GM19468 (cell line): Measurements from ENCODE around the gene PRDM16.

Experiments
- ATAC-seq: cut with Tn5 transposase; IDR thresholded peaks from one replicate; pipeline ENCODE4 v1.9.1; 2021; ENCODE audit warnings: mild to moderate bottlenecking, moderate library complexity, moderate number of reproducible peaks; ENCODE audit not compliant: unreplicated experiment; ENCODE audit errors: extremely low read depth

Gene PRDM16

DNA sequence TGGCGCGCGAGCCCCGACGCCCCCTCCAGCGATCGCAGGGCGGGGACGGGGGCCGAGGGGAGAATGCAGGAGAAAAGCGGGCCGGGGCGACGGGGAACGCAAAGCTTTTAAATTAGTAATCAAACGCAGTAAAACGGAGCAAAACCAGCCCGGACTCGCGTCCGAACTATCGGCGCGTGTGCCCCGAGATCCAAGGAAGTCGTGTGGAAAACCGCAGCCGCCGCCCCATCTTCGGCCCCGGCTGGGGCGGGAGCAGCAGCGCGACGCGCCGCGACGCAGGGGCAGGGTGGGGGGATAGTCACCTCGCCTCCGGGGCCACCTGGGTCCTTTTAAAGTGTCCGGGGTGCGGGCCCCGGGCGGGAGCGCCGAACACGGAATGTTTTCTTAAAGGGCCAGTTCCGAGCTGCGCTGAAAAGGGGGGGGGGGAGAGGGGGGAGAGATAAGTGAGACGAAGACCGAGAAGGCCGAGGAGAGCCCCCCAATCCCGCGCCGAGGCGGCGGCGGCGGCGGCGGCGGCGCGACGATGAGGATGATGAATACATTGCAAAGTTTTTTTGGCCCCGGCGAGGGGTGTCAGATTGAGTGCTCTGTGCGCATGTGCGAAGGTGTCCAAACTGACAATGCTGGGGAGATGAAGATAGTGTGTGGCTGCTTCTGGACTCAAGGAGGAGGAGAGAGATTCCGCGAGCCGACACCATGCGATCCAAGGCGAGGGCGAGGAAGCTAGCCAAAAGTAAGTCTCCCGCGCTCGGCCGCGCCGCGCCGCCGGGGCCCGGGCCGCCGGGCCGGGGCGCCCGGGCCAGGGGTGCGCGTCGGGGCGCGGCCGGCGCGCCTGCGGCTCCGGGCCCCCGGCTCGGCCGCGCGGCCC, at the start of gene PRDM16:
Gene PRDM16, plus strand, starts transcription at position 640 of the 868 bp plus-strand sequence. Its CDS starts 57 bp downstream, at position 697.
- no peak for ATAC-seq

DNA sequence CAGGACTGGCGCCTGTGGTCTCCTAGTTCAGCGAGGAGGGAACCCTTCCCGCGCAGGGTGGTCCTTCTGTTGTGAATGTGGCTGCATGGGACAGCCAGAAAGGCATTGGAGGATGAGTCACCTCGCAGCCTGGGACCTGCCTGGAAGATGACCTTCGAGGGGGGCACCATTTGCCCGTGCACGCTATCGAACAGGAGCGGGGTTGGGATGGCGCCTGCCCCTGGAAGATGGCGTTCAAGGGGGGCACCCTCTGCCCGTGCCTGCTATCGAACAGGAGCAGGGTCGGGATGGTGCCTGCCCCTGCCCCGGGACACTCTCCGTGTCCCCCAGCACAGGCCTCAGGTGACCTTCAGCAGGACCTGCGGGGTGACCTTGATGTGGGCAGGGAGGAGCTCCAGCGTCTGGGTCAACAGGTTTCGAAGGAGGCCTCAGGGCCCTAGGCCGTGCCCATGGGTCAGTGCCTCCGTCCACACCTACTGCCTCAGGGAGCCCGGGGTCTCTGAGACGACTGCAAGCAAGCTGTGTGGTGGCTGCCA, 49.4 kb upstream of the PRDM16 start:
- ATAC-seq: no peak

DNA sequence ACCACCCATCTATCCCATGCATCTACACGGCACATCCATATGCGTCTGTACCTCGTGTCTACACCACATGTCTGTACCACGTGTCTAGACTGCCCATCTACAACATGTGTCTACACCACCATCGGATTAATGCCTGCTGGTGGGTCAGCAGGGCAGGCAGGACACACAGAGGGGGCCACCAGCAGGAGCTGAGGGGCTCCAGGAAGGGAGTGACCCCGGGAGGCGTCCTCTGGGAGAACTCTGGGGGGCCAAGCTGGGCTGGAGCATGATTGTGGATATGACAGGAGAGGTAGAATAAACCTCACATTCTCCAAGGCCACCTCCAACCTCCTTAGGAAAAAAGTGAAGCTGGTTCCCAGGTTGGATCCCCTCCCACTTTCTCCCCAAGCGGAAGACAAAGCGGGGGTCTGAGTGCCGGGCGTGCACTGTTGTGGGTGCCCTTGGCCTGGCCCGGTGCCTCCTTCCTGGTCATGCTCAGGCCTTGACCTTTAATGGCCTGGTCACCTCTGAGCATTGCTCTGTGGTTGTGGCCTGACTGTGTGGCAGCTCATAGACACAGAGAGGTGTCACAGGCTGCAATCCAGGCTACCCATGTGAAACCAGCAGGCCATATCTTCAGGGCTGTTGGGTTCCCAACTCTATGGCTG, 48.6 kb upstream of the PRDM16 start:
- ATAC-seq: no peak

DNA sequence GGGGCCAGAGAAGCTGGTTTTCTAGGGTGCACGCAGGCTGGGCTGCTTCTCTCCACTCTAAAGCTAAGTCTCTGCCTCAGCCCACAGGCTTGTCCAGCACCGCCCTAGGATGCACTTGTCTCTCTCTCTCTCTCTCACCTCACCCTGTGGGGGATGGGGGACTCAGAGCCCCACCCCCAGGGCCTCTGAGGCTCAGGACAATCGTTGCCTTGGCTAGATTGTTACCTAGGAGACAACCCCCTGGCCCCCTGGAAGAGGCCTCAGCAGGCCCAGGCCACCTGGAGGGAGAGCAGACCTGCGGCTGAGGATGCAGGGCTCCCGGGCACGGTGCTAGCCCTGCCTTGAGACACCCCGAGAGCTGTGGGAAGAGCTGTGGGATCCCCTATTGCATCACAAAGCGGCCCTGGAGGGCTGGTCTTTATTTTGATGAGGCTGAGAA, 47.8 kb upstream of the PRDM16 start, which contains the start of gene ACTRT2:
Gene ACTRT2, plus strand, starts transcription at position 235 of the 439 bp plus-strand sequence. CDS start 220 bp downstream, outside the sequence.
- no peak for ATAC-seq

DNA sequence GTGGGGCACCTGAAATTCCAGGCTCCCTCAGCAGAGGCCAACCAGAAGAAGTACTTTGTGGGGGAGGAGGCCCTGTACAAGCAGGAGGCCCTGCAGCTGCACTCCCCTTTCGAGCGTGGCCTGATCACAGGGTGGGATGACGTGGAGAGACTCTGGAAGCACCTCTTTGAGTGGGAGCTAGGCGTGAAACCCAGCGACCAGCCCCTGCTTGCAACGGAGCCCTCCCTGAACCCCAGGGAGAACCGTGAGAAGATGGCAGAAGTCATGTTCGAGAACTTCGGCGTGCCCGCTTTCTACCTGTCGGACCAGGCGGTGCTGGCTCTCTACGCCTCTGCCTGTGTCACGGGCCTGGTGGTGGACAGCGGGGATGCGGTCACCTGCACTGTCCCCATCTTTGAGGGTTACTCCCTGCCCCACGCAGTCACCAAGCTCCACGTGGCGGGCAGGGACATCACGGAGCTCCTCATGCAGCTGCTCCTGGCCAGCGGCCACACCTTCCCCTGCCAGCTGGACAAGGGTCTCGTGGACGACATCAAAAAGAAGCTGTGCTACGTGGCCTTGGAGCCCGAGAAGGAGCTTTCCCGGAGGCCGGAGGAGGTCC, 47.1 kb upstream of the PRDM16 start:
- ATAC-seq: no peak

DNA sequence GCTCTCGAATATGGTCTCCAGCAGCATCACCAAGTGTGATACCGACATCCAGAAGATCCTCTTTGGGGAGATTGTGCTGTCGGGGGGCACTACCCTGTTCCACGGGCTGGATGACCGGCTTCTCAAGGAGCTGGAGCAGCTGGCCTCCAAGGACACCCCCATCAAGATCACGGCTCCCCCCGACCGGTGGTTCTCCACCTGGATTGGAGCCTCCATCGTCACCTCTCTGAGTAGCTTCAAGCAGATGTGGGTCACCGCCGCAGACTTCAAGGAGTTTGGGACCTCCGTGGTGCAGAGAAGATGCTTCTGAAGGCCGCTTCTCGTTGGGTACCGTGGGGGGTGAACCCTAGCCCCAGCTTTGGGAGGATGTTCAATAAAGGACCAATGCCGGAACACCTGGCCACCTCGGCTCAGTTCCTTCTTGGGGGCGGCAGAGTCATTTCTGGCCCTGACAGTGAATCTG, 46.5 kb upstream of the PRDM16 start:
- no peak for ATAC-seq

DNA sequence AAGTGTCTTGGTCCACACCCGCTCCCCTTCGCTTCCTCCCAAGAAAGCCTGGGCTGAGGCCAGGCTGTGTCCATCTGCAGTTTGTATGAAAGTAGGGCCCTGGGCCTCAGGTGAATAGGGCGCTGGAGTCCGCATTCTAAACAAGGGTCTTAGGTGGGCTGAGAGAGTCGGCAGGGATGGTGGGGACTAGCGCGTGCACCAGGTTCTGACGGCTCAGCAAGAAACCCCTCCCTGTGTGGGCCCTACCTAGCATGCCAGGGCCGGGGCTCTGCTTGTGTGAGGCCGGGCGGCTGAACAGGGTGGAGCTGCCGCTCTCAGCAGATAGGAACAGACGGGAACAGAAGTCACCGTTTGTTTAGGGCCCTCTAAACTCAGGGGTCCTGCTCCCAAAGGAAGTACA, 46.0 kb upstream of the PRDM16 start:
- no peak for ATAC-seq

DNA sequence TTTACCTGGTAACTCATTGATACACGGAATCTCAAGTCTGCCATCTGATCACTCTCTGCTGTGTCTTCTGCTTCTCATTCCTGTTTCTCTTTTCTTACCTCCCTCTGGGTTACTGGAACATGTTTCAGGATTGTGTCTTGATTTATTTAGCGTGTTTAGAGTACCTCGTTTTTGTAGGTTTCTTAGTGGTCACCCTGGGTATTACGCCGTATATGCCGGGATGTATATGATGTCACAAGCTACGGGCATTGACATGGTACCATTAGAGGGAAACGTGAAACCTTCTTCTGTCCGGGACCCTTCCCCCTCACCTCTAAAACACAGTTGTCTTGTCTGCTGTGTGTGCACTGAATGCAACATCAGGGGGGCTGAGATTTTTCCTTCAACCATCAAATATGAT, 45.0 kb upstream of the PRDM16 start:
- no peak for ATAC-seq

DNA sequence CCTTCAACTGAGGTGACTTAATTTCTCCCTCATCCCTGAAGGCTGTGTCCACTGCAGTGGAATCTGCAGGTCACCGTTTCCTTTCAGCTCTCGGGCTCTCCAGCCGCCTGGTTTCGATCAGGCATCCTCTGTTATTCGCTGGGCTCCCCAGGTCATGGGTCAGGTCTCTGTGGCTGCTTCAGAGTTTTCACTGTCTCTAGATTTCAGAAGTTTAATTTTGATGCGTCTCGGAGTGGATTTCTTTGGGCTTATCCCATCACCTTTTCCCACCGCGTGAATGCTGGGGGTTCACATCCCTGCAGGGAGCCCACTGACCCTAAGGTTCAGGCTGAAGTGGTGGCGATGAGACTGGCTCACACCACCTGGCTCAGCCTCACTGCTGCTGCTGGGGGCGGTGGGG, 44.4 kb upstream of the PRDM16 start:
- no peak for ATAC-seq

DNA sequence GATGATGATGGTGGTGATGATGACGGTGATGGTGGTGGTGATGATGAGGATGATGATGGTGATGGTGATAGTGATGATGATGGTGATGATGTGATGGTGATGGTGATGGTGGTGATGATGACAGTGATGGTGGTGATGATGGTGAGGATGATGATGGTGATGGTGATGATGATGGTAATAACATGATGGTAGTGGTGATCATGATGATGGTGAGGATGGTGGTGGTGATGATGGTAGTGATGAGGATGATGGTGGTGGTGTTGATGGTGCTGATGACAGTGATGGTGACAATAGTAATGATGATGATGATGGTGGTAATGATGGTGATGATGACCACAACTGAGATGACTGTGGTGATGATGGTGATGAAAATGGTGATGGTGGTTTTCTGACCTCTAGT, 42.9 kb upstream of the PRDM16 start:
- ATAC-seq: no peak

DNA sequence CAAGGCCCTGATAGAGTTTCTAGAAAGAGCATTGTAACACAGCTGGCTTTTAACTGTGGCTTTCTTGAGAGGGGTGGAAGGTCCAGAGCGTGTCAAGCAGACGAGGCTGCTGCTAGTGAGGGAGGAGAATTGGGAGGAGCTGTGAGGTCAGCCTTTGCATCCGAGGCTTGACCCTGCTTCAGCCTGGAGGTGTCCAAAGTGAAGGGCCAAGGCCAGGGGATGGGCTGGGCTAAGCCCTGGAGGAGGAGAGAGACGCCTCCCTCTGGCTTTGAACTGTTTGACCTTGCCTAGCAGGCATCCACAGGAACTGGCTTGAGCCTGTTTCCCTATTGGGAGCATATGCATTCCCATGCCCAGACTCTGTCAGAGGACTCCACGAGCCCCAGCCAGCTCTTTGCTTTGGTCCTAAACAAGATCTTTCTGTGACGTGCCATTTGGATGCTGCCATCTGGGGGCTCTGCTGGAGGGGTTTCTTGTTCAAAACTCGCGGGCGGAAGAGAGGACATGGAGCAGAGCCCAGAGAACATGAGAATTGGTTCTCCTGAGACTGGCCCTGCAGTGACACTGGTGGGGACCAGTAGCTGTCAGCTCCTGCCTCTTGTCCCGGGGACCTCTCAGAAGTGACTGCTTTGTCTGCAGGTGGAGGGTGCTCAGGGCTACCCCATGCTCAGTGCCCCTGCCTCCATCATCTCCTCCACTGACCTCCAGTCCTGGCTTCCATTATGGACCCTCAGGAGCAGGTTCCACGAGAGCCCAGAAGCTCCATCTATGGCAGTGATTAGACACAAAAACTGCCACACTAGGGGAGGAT, 42.2 kb upstream of the PRDM16 start:
- ATAC-seq: no peak

DNA sequence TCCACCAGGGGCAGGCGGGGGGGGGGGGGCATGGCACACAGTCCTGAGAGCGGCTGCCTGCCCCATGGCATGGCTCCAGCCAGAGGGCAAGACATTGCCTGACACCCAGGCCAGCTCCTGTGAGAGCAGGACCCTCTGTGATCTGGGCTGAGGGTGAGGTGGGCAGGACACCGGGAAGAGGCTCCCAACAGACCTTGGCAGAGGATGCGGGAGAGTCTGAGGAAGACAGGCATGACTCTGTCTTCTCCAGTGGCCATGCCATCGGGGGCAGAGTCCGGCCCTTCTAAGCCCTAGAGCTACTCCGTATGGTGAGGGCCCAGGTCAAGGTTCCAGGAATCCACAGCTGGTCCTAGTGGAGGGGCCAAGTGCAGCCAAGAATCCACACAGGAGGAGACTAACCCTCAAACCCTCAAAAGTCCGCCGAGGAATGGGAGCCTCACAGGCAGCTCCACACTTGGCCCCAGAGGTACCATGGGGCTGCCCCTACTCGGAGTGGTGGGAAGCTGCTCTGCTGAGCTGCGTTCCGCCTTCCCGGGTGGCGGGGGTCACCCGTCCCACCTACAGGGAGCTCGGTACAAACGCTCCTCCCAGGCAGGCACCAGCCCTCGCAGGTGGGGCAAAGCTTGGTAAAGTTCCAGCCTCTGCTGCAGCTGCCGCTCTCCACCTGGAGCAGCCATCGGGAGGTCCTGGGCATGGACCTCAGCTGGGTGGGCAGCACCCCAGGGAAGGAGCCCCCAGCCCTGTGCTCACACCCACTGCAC, 41.2 kb upstream of the PRDM16 start:
- no peak for ATAC-seq

DNA sequence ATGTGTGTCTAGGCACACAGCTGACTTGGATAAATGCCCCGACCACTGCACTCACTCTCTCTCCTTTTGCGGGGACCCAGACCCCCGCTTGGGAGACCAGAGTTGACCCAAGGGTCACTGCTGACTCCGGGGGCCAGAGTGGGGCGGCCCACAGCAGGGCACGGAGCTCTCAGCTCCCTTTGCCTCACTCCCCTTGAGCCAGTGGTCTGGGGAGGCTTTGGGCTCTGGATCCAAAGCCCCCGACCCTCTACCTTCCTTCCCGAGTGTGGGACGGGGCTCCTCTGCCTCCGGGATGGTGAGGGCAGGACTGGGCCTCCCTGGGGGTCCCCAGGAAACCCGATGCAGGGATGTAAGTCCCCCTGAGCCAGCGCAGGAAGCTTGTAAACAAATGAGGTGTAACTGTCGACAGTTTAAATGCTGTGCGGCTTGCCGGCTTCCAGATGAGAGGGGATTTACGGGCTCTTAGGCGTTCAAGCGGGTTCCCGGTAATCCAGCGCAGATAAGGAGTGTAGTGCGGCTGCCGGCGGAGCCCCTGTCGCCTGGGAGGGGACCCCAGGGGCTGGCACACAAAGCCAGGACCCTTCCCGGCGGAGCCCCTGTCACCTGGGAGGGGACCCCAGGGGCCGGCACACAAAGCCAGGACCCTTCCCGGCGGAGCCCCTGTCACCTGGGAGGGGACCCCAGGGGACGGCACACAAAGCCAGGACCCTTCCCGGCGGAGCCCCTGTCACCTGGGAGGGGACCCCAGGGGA, 40.3 kb upstream of the PRDM16 start:
- ATAC-seq: no peak

DNA sequence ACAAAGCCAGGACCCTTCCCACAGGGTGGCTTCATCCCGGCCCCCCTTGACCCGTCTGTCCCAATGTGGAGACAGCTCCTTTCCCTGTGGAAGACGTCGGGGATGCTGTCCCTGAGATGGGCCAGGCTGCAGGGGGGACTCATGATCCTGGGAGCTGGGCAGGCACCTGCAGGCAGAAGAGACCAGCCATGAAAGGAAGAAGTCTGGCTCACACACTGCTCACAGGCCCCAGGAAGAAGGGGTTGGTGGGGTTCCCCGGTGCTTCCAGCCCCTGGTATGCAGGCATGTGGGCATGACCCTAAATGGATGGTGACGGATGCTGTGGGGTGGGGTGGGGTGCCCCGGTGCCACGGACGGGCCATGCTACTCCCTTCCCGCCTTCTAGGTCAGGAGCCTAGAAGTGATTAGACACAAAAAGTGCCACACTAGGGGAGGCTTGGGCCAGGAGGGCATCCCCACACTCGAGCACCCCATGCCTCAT, 39.5 kb upstream of the PRDM16 start:
- no peak for ATAC-seq

DNA sequence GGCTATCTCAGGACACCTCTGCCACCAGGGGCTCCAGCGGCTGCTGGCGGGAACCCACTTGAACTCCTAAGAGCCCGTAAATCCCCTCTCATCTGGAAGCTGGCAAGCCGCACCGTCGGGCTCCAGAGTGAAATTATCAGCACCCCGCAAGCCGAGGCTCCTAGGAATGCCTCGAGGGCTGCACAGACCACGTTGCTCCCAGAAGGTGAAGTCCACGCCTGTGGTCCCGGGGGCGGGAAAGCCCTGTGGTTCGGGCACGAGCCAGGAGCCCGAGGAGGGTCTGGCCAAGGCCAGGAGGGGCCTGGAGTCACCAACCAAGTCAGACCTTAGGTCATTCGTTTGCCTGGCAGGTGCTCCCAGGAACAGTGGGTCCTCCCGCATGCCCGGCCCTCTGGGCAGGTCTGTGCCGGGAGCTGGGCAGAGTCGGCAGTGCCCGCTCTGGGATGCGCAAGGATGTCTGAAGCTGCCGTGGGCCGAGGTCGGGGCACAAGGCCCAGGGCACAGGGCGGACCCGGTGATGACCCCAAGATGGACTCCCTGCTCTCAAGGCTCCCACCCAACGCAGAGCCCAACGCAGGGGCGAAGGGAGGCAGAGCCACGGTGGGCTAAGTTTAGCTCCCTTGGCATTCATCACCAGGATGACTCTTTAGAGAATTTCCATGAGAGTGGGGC, 38.9 kb upstream of the PRDM16 start:
- ATAC-seq: no peak

DNA sequence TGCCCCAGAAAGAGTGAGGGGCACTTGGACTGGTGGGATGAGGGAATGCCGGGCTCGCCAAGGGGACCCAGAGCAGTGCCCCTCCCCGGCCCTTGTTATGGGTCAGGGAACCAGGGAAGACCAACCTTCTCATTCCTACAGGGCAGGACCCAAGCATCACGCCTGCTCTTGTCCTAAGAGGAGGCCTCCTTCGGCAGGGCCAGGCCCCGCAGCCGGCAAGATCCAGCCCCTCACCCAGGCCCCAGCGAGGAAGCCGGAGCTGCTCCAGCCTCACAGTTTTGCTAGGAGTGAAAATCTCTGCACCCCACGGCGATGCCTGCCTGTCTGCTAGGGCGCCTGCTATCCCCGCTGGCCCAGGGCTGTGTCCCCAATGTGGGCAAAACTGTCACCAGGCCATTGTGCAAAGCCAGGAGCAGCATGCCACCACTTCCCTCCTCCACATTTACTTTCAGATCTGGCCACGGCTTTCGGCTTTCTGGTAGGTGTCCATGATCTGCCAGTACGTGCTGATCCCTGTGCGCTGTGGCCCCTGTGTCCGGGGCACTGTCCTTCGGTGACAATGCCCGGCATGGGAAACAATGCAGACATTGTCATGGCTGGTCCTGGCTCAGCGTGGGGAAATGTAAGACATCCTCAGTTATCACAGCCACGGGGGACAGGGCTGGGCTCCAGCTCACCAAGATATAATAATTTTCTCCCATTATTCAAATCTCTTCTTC, 38.2 kb upstream of the PRDM16 start:
- ATAC-seq: no peak
